Testis (tissue), 2 donors: ENCODE results near the gene ESCO1.

Experiments
- CTCF ChIP-seq, 3 experiments: fragments of 450-650 bp in 2 of 3; fragments of 200-600 bp in 1 of 3; sonication (generic) in 1 of 3; IDR thresholded peaks; one replicate each; pipeline ENCODE4 v1.5.1; 2016 to 2019; ENCODE audit warnings: antibody characterized with exemption in 3 of 3, mild to moderate bottlenecking in 2 of 3, moderate library complexity in 1 of 3
- POLR2A ChIP-seq: fragments of 450-650 bp; IDR thresholded peaks from one replicate; pipeline ENCODE4 v1.6.1; 2017; ENCODE audit warnings: antibody characterized with exemption, mild to moderate bottlenecking, moderate library complexity

- TF ChIP-seq POLR2A = no peak
- no peak for TF ChIP-seq CTCF (IDR thresholded peaks at IDR 0.05)
Measured at GRCh38 chr18:21599585-21600525, 649 bp downstream of the ESCO1 start.
